CD8-positive, alpha-beta memory T cell (primary cell): ENCODE data around the gene PDCD2L. TPM values are rescaled to one million over a fixed set of nuclear protein-coding genes. Genes with fewer than 3 reads are reported as not detected.
A peak's percentile ranks its signal among the peaks of the same experiment; 100 is the strongest.
"Not testable (repeated sequence)": the region's sequence is repeated elsewhere in the genome, so short reads cannot be mapped to it uniquely, and the experiment has no call there.

ENCODE experiments used
- CTCF ChIA-PET: fragments of 350-600 bp; sonication (Branson Sonifier 250); formaldehyde crosslinking; loops from one replicate; lab custom pipeline; 2021; ENCODE audit warnings: antibody characterized with exemption; lab: Charles Lee
- POLR2A ChIA-PET: fragments of 350-600 bp; sonication (Branson Sonifier 250); formaldehyde crosslinking; loops from one replicate; lab custom pipeline; 2021; ENCODE audit warnings: antibody characterized with exemption; lab: Charles Lee
- DNase-seq, 5 donors: peaks; one replicate each; pipeline versions ENCODE4 v3.0.0 to v3.0.0-alpha.2; 2020 to 2022; ENCODE audit warnings: mixed read lengths in 1 of 5
- H3K27ac ChIP-seq: one replicate; pipeline ENCODE4 v1.7.0; 2013; ENCODE audit warnings: low read depth, mild to moderate bottlenecking, low read length, moderate library complexity
- H3K27me3 ChIP-seq: 2 replicates; pipeline ENCODE4 v1.7.0; 2013; ENCODE audit warnings: low read length, mild to moderate bottlenecking; ENCODE audit not compliant: insufficient read depth, poor library complexity, severe bottlenecking
- H3K36me3 ChIP-seq: 2 replicates; pipeline ENCODE4 v1.7.0; 2013; ENCODE audit warnings: mild to moderate bottlenecking, low read length, moderate library complexity; ENCODE audit not compliant: insufficient read depth
- H3K4me1 ChIP-seq: 2 replicates; pipeline ENCODE4 v1.7.0; 2013; ENCODE audit warnings: mild to moderate bottlenecking, low read length, moderate library complexity; ENCODE audit not compliant: insufficient read depth
- H3K4me3 ChIP-seq: 2 replicates; pipeline ENCODE4 v1.7.0; 2013; ENCODE audit warnings: mild to moderate bottlenecking, low read length
- H3K9me3 ChIP-seq: 2 replicates; pipeline ENCODE4 v1.7.0; 2013; ENCODE audit warnings: mild to moderate bottlenecking, low read length
- H3K27ac Mint-ChIP-seq, 8 donors: one replicate each; pipeline ENCODE4 v1.8.0; 2020 to 2021; ENCODE audit warnings: mixed read lengths in 8 of 8, mild to moderate bottlenecking in 6 of 8, inconsistent platforms in 3 of 8, moderate library complexity in 3 of 8
- H3K27me3 Mint-ChIP-seq, 2 donors: one replicate each; pipeline ENCODE4 v1.8.0; 2020 to 2021; ENCODE audit warnings: mixed read lengths in 2 of 2, mild to moderate bottlenecking in 1 of 2, moderate library complexity in 1 of 2
- H3K36me3 Mint-ChIP-seq, 3 donors: one replicate each; pipeline ENCODE4 v1.8.0; 2020 to 2021; ENCODE audit warnings: mixed read lengths in 3 of 3, inconsistent platforms in 1 of 3, mild to moderate bottlenecking in 1 of 3
- H3K4me1 Mint-ChIP-seq, 3 donors: one replicate each; pipeline ENCODE4 v1.8.0; 2020 to 2021; ENCODE audit warnings: mixed read lengths in 3 of 3, inconsistent platforms in 1 of 3, mild to moderate bottlenecking in 1 of 3
- H3K4me3 Mint-ChIP-seq, 7 donors: one replicate each; pipeline ENCODE4 v1.8.0; 2020 to 2021; ENCODE audit warnings: mixed read lengths in 7 of 7, mild to moderate bottlenecking in 6 of 7, moderate library complexity in 4 of 7, inconsistent platforms in 2 of 7
- H3K9me3 Mint-ChIP-seq, 5 donors: one replicate each; pipeline ENCODE4 v1.8.0; 2020 to 2022; ENCODE audit warnings: mixed read lengths in 5 of 5, mild to moderate bottlenecking in 3 of 5, moderate library complexity in 2 of 5, inconsistent platforms in 1 of 5
- polyA plus RNA-seq: library from polyadenylated mRNA; unstranded; fragments of 300-500 nt; fragmentation: Illumina TruSeq; gene quantifications from one replicate; pipeline ENCODE4 v1.2.3, GENCODE V29; 2021
- total RNA-seq, 2 experiments: library from RNA; stranded (reverse); gene quantifications; one replicate each; pipeline ENCODE4 v1.2.3, GENCODE V29; 2021

The PDCD2L gene
- total and polyA plus RNA-seq, 3 experiments from 2014 or later: 19.9 to 46.2 (median 40.0) TPM

GRCh38 chr19:34461375-34462100, 57.3 kb downstream of the PDCD2L start:
- H3K4me3 Mint-ChIP-seq: no peak overlapping the region
- Histone ChIP-seq H3K36me3 (peaks cover 75% of the 10 kb centered on the region), H3K9me3 (no peaks in the 10 kb centered on the region), H3K4me1 (no peaks in the 10 kb centered on the region), H3K4me3 (no peak overlapping the region), H3K27me3 (no peaks in the 10 kb centered on the region), H3K27ac (no peak overlapping the region)
- peaks cover 0 to 91% (median 22%) of the 10 kb centered on the region in 3 donors for H3K36me3 Mint-ChIP-seq
- peaks cover 0 to 4% (median 4%) of the 10 kb centered on the region in 3 donors for H3K4me1 Mint-ChIP-seq
- no peaks in the 10 kb centered on the region for H3K9me3 Mint-ChIP-seq
- peak overlapping the region in 2 of 8 donors; percentile 10 to 76 for H3K27ac Mint-ChIP-seq
- POLR2A ChIA-PET: no interaction called here
- no peaks in the 10 kb centered on the region for H3K27me3 Mint-ChIP-seq
- no peak for DNase-seq
- CTCF ChIA-PET: no interaction called here

DNA sequence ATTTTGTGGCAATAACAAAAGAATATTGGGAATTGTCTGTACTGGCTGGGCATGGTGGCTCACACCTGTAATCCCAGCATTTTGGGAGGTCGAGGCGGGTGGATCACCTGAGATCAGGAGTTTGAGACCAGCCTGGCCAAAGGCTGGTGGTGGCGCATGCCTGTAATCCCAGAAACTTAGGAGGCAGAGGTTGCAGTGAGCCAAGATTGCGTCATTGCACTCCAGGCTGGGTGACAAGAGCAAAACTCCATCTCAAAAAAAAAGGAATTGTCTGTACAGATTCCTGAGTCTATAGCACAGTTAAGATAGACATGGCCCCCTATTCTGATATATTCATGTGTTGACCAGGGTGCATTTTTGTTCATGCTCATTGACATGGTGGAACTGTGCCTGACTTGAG, 60.6 kb downstream of the PDCD2L start:
- H3K9me3 Mint-ChIP-seq, H3K4me3 Mint-ChIP-seq, H3K27me3 Mint-ChIP-seq, H3K27ac ChIP-seq, H3K4me1 Mint-ChIP-seq, POLR2A ChIA-PET, H3K9me3 ChIP-seq, DNase-seq, H3K4me3 ChIP-seq, H3K27me3 ChIP-seq, CTCF ChIA-PET, H3K4me1 ChIP-seq, H3K27ac Mint-ChIP-seq: not testable (repeated sequence)
- peaks cover 0 to 96% (median 27%) of the 10 kb centered on the region in 3 donors for H3K36me3 Mint-ChIP-seq
- peaks cover 72% of the 10 kb centered on the region for H3K36me3 ChIP-seq

GRCh38 chr19:34468409-34468808, 64.2 kb downstream of the PDCD2L start:
- Histone ChIP-seq H3K9me3 (no peaks in the 10 kb centered on the region), H3K27me3 (no peaks in the 10 kb centered on the region), H3K4me1 (no peaks in the 10 kb centered on the region), H3K4me3 (no peak overlapping the region), H3K36me3 (peaks cover 46% of the 10 kb centered on the region), H3K27ac (no peak overlapping the region)
- DNase-seq: no peak
- ChIA-PET POLR2A (no interaction called here), CTCF (no interaction called here)
- Mint-ChIP-seq H3K27me3 (no peaks in the 10 kb centered on the region), H3K4me1 (no peaks in the 10 kb centered on the region), H3K36me3 (peaks cover 5 to 93% (median 26%) of the 10 kb centered on the region in 3 donors), H3K27ac (no peak overlapping the region), H3K4me3 (no peak overlapping the region), H3K9me3 (no peaks in the 10 kb centered on the region)

- POLR2A ChIA-PET: not testable (repeated sequence)
Measured at GRCh38 chr19:34469026-34469425, 64.8 kb downstream of the PDCD2L start.

GRCh38 chr19:34471906-34472700, 67.9 kb downstream of the PDCD2L start:
- no peaks in the 10 kb centered on the region for H3K9me3 ChIP-seq
- DNase-seq: no peak
- no peak overlapping the region for H3K4me3 ChIP-seq
- H3K27me3 ChIP-seq: no peaks in the 10 kb centered on the region
- H3K4me1 ChIP-seq: no peaks in the 10 kb centered on the region
- POLR2A ChIA-PET: no interaction called here
- no peak overlapping the region for H3K27ac ChIP-seq
- peaks cover 8 to 57% (median 24%) of the 10 kb centered on the region in 3 donors for H3K36me3 Mint-ChIP-seq
- peak overlapping the region in 4 of 8 donors; percentile 26 to 67 (median 37) for H3K27ac Mint-ChIP-seq
- H3K27me3 Mint-ChIP-seq: no peaks in the 10 kb centered on the region
- no peak overlapping the region for H3K4me3 Mint-ChIP-seq
- peaks cover 22% of the 10 kb centered on the region for H3K36me3 ChIP-seq
- no peaks in the 10 kb centered on the region for H3K9me3 Mint-ChIP-seq
- peaks cover 0 to 4% (median 0%) of the 10 kb centered on the region in 3 donors for H3K4me1 Mint-ChIP-seq
- CTCF ChIA-PET: no interaction called here

More at GRCh38 chr19:34469026-34469425, 64.8 kb downstream of the PDCD2L start:
- H3K27ac ChIP-seq, H3K27me3 ChIP-seq, H3K4me3 ChIP-seq, H3K4me3 Mint-ChIP-seq, DNase-seq, H3K4me1 Mint-ChIP-seq, H3K4me1 ChIP-seq, CTCF ChIA-PET, H3K9me3 ChIP-seq, H3K27me3 Mint-ChIP-seq, H3K9me3 Mint-ChIP-seq: not testable (repeated sequence)
- Mint-ChIP-seq H3K36me3 (peaks cover 8 to 87% (median 29%) of the 10 kb centered on the region in 3 donors), H3K27ac (peak overlapping the region in 1 of 8 donors; percentile 14)
- H3K36me3 ChIP-seq: peaks cover 44% of the 10 kb centered on the region

- Mint-ChIP-seq H3K4me3 (no peak overlapping the region), H3K36me3 (peaks cover 8 to 35% (median 15%) of the 10 kb centered on the region in 3 donors), H3K27me3 (peaks cover 0 to 7% of the 10 kb centered on the region in 2 donors), H3K4me1 (peaks cover 0 to 4% (median 0%) of the 10 kb centered on the region in 3 donors), H3K27ac (peak overlapping the region in 1 of 8 donors; percentile 32), H3K9me3 (no peaks in the 10 kb centered on the region)
- no peak overlapping the region for H3K4me3 ChIP-seq
- H3K9me3 ChIP-seq: no peaks in the 10 kb centered on the region
- H3K27ac ChIP-seq: no peak overlapping the region
- POLR2A ChIA-PET: no interaction called here
- peaks cover 8% of the 10 kb centered on the region for H3K36me3 ChIP-seq
- no peaks in the 10 kb centered on the region for H3K27me3 ChIP-seq
- CTCF ChIA-PET: no interaction called here
- no peaks in the 10 kb centered on the region for H3K4me1 ChIP-seq
- DNase-seq: no peak
Measured at GRCh38 chr19:34474233-34474989, 70.2 kb downstream of the PDCD2L start.

DNA sequence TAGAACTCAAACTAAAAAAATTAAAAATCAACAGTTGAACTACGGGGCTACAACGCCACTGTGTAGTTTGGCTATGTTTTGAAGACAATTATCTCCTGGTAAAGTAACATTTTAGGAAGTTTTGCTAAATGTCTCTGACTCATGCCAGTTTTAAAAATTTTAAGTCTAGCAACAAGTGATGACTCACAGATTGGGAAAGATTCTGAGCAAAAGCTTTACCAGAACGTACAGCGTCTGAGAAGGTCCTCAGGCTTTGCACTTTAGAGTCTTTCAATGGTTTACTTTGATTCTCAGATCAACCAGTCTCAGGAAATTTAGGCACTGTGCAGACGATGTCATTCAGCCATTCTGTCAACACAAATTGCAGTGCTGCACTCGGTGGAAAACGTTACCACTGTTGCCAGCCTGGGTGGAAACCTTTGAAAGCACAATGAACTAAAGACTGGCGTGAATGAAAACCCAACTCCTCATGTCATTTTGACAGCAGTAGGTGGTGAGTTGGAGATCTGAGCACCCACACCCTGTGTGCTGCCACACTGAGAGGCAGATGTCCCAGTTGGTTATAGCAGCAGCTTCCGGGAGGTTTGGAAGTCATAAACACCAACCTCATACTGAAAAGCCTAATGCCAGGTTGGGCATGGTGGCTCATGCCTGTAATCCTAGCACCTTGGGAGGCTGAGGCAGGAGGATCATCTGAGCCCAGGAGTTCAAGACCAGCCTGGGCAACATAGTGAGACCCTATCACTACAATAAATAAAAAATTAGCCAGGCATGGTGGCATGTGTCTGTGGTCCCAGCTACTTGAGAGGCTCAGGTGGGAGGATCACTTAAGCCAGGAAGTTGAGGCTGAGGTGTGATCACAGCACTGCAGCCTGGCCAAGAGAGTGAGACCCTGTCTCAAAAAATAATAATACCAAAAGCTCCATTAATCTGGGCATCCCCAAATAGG, 71.1 kb downstream of the PDCD2L start:
- ChIA-PET CTCF (no interaction called here), POLR2A (no interaction called here)
- Mint-ChIP-seq H3K36me3 (peaks cover 8 to 28% (median 13%) of the 10 kb centered on the region in 3 donors), H3K4me1 (peaks cover 0 to 4% (median 0%) of the 10 kb centered on the region in 3 donors), H3K27me3 (peaks cover 6 to 7% of the 10 kb centered on the region in 2 donors), H3K9me3 (no peaks in the 10 kb centered on the region), H3K27ac (no peak overlapping the region), H3K4me3 (no peak overlapping the region)
- Histone ChIP-seq H3K27me3 (peaks cover under 1% of the 10 kb centered on the region), H3K27ac (no peak overlapping the region), H3K4me1 (no peaks in the 10 kb centered on the region), H3K4me3 (no peak overlapping the region), H3K9me3 (no peaks in the 10 kb centered on the region), H3K36me3 (peaks cover 8% of the 10 kb centered on the region)
- DNase-seq: no peak
